Measurements from ENCODE around the gene ATP6V1B1. TPM values are rescaled to one million over a fixed set of nuclear protein-coding genes. Genes with fewer than 3 reads are reported as not detected.

The ATP6V1B1 gene
- total RNA-seq, 1 donor from 2014 or later, result 4.6 TPM

- Mint-ChIP-seq H3K4me1 (peaks cover 8% of the 10 kb centered on the region), H3K9me3 (no peaks in the 10 kb centered on the region), H3K4me3 (no peak overlapping the region), H3K27ac (ENCODE audit: unreplicated experiment) (no peak overlapping the region), H3K36me3 (ENCODE audit: low read depth) (no peaks in the 10 kb centered on the region), H3K27me3 (ENCODE audit: low read depth) (no peaks in the 10 kb centered on the region)
- TF ChIP-seq CTCF (conservative IDR thresholded peaks at IDR 0.05), result no peak
- no peak for DNase-seq (ENCODE audit: low read depth, low spot score)
Measured at GRCh38 chr2:70931376-70932000, 4.2 kb upstream of the ATP6V1B1 start.

GRCh38 chr2:70932631-70933230 lies 3.0 kb upstream of the ATP6V1B1 start:
- peak overlapping the region; percentile 19 for H3K27ac Mint-ChIP-seq (ENCODE audit: unreplicated experiment)
- H3K27me3 Mint-ChIP-seq (ENCODE audit: low read depth), result no peaks in the 10 kb centered on the region
- no peaks in the 10 kb centered on the region for H3K36me3 Mint-ChIP-seq (ENCODE audit: low read depth)
- H3K9me3 Mint-ChIP-seq, result no peaks in the 10 kb centered on the region
- DNase-seq (ENCODE audit: low read depth, low spot score), result no peak
- H3K4me3 Mint-ChIP-seq, result no peak overlapping the region
- no peak for TF ChIP-seq CTCF (conservative IDR thresholded peaks at IDR 0.05)
- H3K4me1 Mint-ChIP-seq, result peaks cover 12% of the 10 kb centered on the region

DNA sequence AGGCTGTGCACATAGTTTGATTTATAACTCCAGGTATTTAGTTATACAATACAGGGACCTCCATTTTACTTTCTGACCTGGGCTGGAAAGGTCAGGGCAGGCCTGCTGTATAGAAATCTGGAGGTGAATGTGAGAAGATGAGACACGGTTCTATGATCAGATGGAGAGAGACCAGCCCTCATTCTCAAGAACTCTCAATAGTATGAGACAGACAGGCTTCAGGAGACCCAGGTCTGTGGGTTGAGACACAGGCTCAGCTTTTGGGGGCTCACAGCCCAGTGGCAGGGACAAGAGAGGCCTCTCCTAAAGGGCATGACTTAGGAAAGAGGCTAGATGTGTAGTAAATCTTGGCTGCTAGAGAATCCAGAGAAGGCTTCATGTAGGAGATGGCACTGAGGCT lies 719 bp upstream of the ATP6V1B1 start:
- Mint-ChIP-seq H3K9me3 (no peaks in the 10 kb centered on the region), H3K27me3 (ENCODE audit: low read depth) (peaks cover 4% of the 10 kb centered on the region), H3K4me3 (no peak overlapping the region), H3K27ac (ENCODE audit: unreplicated experiment) (no peak overlapping the region), H3K36me3 (ENCODE audit: low read depth) (no peaks in the 10 kb centered on the region), H3K4me1 (peaks cover 27% of the 10 kb centered on the region)
- TF ChIP-seq CTCF (conservative IDR thresholded peaks at IDR 0.05), result no peak
- DNase-seq (ENCODE audit: low read depth, low spot score), result no peak

DNA sequence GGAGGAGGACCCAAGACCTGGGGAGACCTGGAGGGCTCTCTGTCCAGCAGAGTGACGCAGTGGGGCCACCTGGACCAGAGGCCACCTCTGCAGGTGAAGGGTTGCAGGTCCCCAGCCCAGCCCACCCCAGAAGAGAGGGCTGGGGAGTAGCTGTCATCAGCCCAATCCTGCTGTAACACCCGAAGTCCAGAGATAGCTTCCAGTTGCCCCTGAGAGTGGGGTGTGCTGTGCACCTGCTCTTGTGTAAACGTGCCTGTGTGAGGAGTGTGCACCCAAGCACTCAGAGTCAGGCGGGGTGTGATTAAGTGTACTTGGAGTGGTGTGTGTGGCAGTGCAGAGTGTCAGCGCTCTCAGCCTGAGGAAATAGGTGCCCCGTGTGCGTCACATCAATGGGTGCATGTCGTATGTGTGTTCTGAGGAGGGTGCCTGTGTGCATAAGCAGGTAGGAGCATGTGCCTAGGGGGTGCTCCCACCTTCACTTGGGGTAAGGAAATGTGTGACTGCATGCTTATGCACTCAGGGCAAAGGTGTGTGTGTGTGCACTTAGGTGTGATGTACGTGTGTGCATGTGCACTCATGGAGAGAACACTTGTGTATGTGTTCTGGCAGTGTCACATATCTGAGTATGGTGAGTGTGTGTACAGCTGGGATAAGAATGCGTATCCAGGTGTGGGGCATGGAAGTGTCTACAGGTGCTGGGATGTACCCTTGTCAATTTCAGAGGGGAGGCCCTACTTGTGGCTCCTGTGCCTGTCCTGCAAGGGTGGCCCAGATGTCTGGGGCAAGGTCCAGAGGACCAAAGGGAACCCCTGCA lies 672 bp downstream of the ATP6V1B1 start:
- H3K27ac Mint-ChIP-seq (ENCODE audit: unreplicated experiment), result no peak overlapping the region
- no peak for DNase-seq (ENCODE audit: low read depth, low spot score)
- H3K4me3 Mint-ChIP-seq, result no peak overlapping the region

More for the DNA sequence above, 672 bp downstream of the ATP6V1B1 start:
- Mint-ChIP-seq H3K27me3 (ENCODE audit: low read depth) (peaks cover 7% of the 10 kb centered on the region), H3K36me3 (ENCODE audit: low read depth) (no peaks in the 10 kb centered on the region), H3K9me3 (no peaks in the 10 kb centered on the region), H3K4me1 (peaks cover 34% of the 10 kb centered on the region)
- TF ChIP-seq CTCF (conservative IDR thresholded peaks at IDR 0.05), result no peak

Data from neural crest cell (in vitro differentiated cells).